Stimulated activated CD8-positive, alpha-beta memory T cell treated with anti-CD3 and anti-CD28 coated beads, Interleukin-12 subunit alpha, Interleukin-12 subunit beta, amount 100 ng/mL, for 24 hours (primary cell): ENCODE data around the gene OSBPL8.
"Not testable (repeated sequence)": the region's sequence is repeated elsewhere in the genome, so short reads cannot be mapped to it uniquely, and the experiment has no call there.

ENCODE experiments used
- DNase-seq: peaks from one replicate; pipeline ENCODE4 v3.0.0-alpha.2; 2020; ENCODE audit errors: extremely low read depth

The OSBPL8 gene

GRCh38 chr12:76529226-76529918 is 30.2 kb downstream of the OSBPL8 start:
- DNase-seq: no peak

- no peak for DNase-seq
Observed at GRCh38 chr12:76523408-76523807, 36.2 kb downstream of the OSBPL8 start.

- no peak for DNase-seq
Observed at GRCh38 chr12:76520348-76520747, 39.2 kb downstream of the OSBPL8 start.

- DNase-seq: no peak
Observed at GRCh38 chr12:76519538-76519937, 40.0 kb downstream of the OSBPL8 start.

GRCh38 chr12:76518699-76519098 is 40.9 kb downstream of the OSBPL8 start:
- no peak for DNase-seq

- no peak for DNase-seq
Observed at GRCh38 chr12:76515271-76515670, 44.3 kb downstream of the OSBPL8 start.

- DNase-seq: not testable (repeated sequence)
Observed at GRCh38 chr12:76511116-76511716, 48.4 kb downstream of the OSBPL8 start.

- DNase-seq: no peak
Observed at GRCh38 chr12:76508128-76508980, 51.2 kb downstream of the OSBPL8 start.

GRCh38 chr12:76506149-76506548 is 53.4 kb downstream of the OSBPL8 start:
- no peak for DNase-seq

GRCh38 chr12:76505050-76505449 is 54.5 kb downstream of the OSBPL8 start:
- no peak for DNase-seq

GRCh38 chr12:76504606-76505005 is 55.0 kb downstream of the OSBPL8 start:
- no peak for DNase-seq

- no peak for DNase-seq
Observed at GRCh38 chr12:76503957-76504356, 55.6 kb downstream of the OSBPL8 start.

- DNase-seq: no peak
Observed at GRCh38 chr12:76501390-76501789, 58.2 kb downstream of the OSBPL8 start.

- not testable (repeated sequence) for DNase-seq
Observed at GRCh38 chr12:76499136-76499535, 60.4 kb downstream of the OSBPL8 start.

GRCh38 chr12:76495556-76495955 is 64.0 kb downstream of the OSBPL8 start:
- no peak for DNase-seq

- DNase-seq: no peak
Observed at GRCh38 chr12:76491292-76491691, 68.3 kb downstream of the OSBPL8 start.

GRCh38 chr12:76490763-76491162 is 68.8 kb downstream of the OSBPL8 start:
- no peak for DNase-seq

- DNase-seq: no peak
Observed at GRCh38 chr12:76489737-76490136, 69.8 kb downstream of the OSBPL8 start.

GRCh38 chr12:76486011-76486410 is 73.6 kb downstream of the OSBPL8 start:
- DNase-seq: no peak

- DNase-seq: no peak
Observed at GRCh38 chr12:76480796-76481195, 78.8 kb downstream of the OSBPL8 start.

GRCh38 chr12:76478045-76478444 is 81.5 kb downstream of the OSBPL8 start:
- no peak for DNase-seq

GRCh38 chr12:76472862-76473261 is 86.7 kb downstream of the OSBPL8 start:
- not testable (repeated sequence) for DNase-seq

- no peak for DNase-seq
Observed at GRCh38 chr12:76471579-76471978, 88.0 kb downstream of the OSBPL8 start.
